Measurements from ENCODE around the gene CDC14A.

Gene CDC14A

GRCh38 chr1:100358210-100358609, 5.9 kb downstream of the CDC14A start:
- peak; percentile 36 for DNase-seq

GRCh38 chr1:100359139-100359538, 6.8 kb downstream of the CDC14A start:
- Histone ChIP-seq H3K9me3 (no peaks in the 10 kb centered on the region), H3K36me3 (no peaks in the 10 kb centered on the region), H3K4me1 (peaks cover 11% of the 10 kb centered on the region), H3K4me3 (ENCODE audit: low read depth, low read length) (no peak overlapping the region), H3K27me3 (no peaks in the 10 kb centered on the region)
- no peak for DNase-seq
- TF ChIP-seq CTCF (IDR thresholded peaks at IDR 0.05; ENCODE audit: low read depth, low read length) = no peak

More at GRCh38 chr1:100358210-100358609, 5.9 kb downstream of the CDC14A start:
- peaks cover 11% of the 10 kb centered on the region for H3K4me1 ChIP-seq
- no peak overlapping the region for H3K4me3 ChIP-seq (ENCODE audit: low read depth, low read length)
- no peaks in the 10 kb centered on the region for H3K36me3 ChIP-seq
- H3K9me3 ChIP-seq = no peaks in the 10 kb centered on the region
- no peaks in the 10 kb centered on the region for H3K27me3 ChIP-seq
- peak; percentile 74 for TF ChIP-seq CTCF (IDR thresholded peaks at IDR 0.05; ENCODE audit: low read depth, low read length)

GRCh38 chr1:100360790-100361510, 8.6 kb downstream of the CDC14A start:
- TF ChIP-seq CTCF (IDR thresholded peaks at IDR 0.05; ENCODE audit: low read depth, low read length) = no peak
- Histone ChIP-seq H3K4me3 (ENCODE audit: low read depth, low read length) (no peak overlapping the region), H3K4me1 (peaks cover 11% of the 10 kb centered on the region), H3K27me3 (no peaks in the 10 kb centered on the region), H3K36me3 (no peaks in the 10 kb centered on the region), H3K9me3 (no peaks in the 10 kb centered on the region)
- no peak for DNase-seq

- H3K27me3 ChIP-seq = no peaks in the 10 kb centered on the region
- H3K9me3 ChIP-seq = no peaks in the 10 kb centered on the region
- peaks cover 11% of the 10 kb centered on the region for H3K4me1 ChIP-seq
- no peak overlapping the region for H3K4me3 ChIP-seq (ENCODE audit: low read depth, low read length)
- DNase-seq = no peak
- H3K36me3 ChIP-seq = no peaks in the 10 kb centered on the region
- TF ChIP-seq CTCF (IDR thresholded peaks at IDR 0.05; ENCODE audit: low read depth, low read length) = no peak
These were observed 9.3 kb downstream of the CDC14A start for GRCh38 chr1:100361511-100362089.

GRCh38 chr1:100362821-100363466, 10.6 kb downstream of the CDC14A start:
- peaks cover 11% of the 10 kb centered on the region for H3K4me1 ChIP-seq
- no peaks in the 10 kb centered on the region for H3K9me3 ChIP-seq
- H3K36me3 ChIP-seq = no peaks in the 10 kb centered on the region
- peak; percentile 94 for DNase-seq
- peak overlapping the region; percentile 57 for H3K4me3 ChIP-seq (ENCODE audit: low read depth, low read length)
- TF ChIP-seq CTCF (IDR thresholded peaks at IDR 0.05; ENCODE audit: low read depth, low read length) = no peak
- H3K27me3 ChIP-seq = no peaks in the 10 kb centered on the region

- no peak for DNase-seq
- H3K4me3 ChIP-seq (ENCODE audit: low read depth, low read length) = peak overlapping the region; percentile 57
- H3K27me3 ChIP-seq = no peaks in the 10 kb centered on the region
- H3K36me3 ChIP-seq = no peaks in the 10 kb centered on the region
- TF ChIP-seq CTCF (IDR thresholded peaks at IDR 0.05; ENCODE audit: low read depth, low read length) = no peak
- peaks cover 9% of the 10 kb centered on the region for H3K4me1 ChIP-seq
- H3K9me3 ChIP-seq = no peaks in the 10 kb centered on the region
These were observed 11.5 kb downstream of the CDC14A start for GRCh38 chr1:100363831-100364230.

Measured in BE2C (cell line).